Heart right ventricle (tissue), 16 donors: Measurements from ENCODE around the gene NR3C1. TPM values are rescaled to one million over a fixed set of nuclear protein-coding genes. Genes with fewer than 3 reads are reported as not detected.
A peak's percentile ranks its signal among the peaks of the same experiment; 100 is the strongest.

ENCODE experiments used
- ATAC-seq, 8 donors: fragments of 200-7000 bp; cut with Tn5 transposase; one replicate each; pipeline ENCODE4 v1.9.1; 2020; ENCODE audit warnings: mild to moderate bottlenecking in 8 of 8, moderate library complexity in 8 of 8, moderate number of reproducible peaks in 1 of 8
- DNase-seq, 2 donors: peaks; one replicate each; pipeline ENCODE4 v3.0.0-alpha.2; 2020
- H3K27ac ChIP-seq, 10 donors: fragments of 200-600 bp; sonication (generic) in 2 of 10; one replicate each; pipeline versions ENCODE4 v1.5.0 to v1.8.0; 2020 to 2022; ENCODE audit warnings: mild to moderate bottlenecking in 3 of 10
- H3K27me3 ChIP-seq, 7 donors: fragments of 200-600 bp; one replicate each; pipeline ENCODE4 v1.8.0; 2021 to 2022; ENCODE audit warnings: mild to moderate bottlenecking in 2 of 7
- H3K36me3 ChIP-seq, 9 donors: fragments of 200-600 bp; sonication (generic) in 1 of 9; one replicate each; pipeline versions ENCODE4 v1.5.0 to v1.8.0; 2020 to 2022; ENCODE audit warnings: mild to moderate bottlenecking in 2 of 9
- H3K4me1 ChIP-seq, 9 donors: fragments of 200-600 bp; sonication (generic) in 1 of 9; one replicate each; pipeline versions ENCODE4 v1.5.0 to v1.8.0; 2020 to 2022; ENCODE audit warnings: mild to moderate bottlenecking in 4 of 9
- H3K4me3 ChIP-seq, 10 donors: fragments of 200-600 bp; sonication (generic) in 2 of 10; one replicate each; pipeline versions ENCODE4 v1.5.0 to v1.8.0; 2020 to 2022; ENCODE audit warnings: mild to moderate bottlenecking in 7 of 10, moderate library complexity in 2 of 10
- H3K9me3 ChIP-seq, 11 donors: fragments of 200-600 bp in 10 of 11; sonication (generic) in 2 of 11; one replicate each; pipeline versions ENCODE4 v1.5.0 to v1.8.0; 2013 to 2022; ENCODE audit warnings: mild to moderate bottlenecking in 2 of 11, control low read depth in 1 of 11, moderate library complexity in 1 of 11
- WGBS, 2 donors: extraction: QIAGEN DNeasy Blood & Tissue Kit; methylation state at CpG; one replicate each; pipeline ENCODE4 v1.1.7; 2013; ENCODE audit warnings: inconsistent platforms in 1 of 2; 5-methylcytosine and 5-hydroxymethylcytosine counted together
- intact Hi-C, 10 donors: fragments of 100-400 bp; cut with DNase I; formaldehyde crosslinking; loops; one replicate each; pipeline versions ENCODE4 v1.11.1 to v1.14.2; 2022
- polyA plus RNA-seq, 2 donors: library from polyadenylated mRNA; stranded (reverse); fragments of 200-250 nt; gene quantifications; one replicate each; pipeline ENCODE4 v1.2.3, GENCODE V29; 2013
- total RNA-seq, 10 donors: library from RNA; stranded (reverse); fragmentation: NEBNext Ultra II Directional in 3 of 10; extraction: Animal tissue kit (Norgen Biotek cat#: 25700) in 3 of 10; gene quantifications; one replicate each; pipeline versions ENCODE4 v1.2.1 to v1.2.4, GENCODE V29; 2021 to 2023
- TF ChIP-seq, protein P1 (sequence below), 9 donors: fragments of 200-600 bp; sonication (generic) in 2 of 9; IDR thresholded peaks; one replicate each; pipeline versions ENCODE4 v1.5.0 to v1.8.0; 2021 to 2022; ENCODE audit warnings: antibody characterized with exemption in 9 of 9, mild to moderate bottlenecking in 5 of 9, moderate library complexity in 1 of 9
- donor health status: Arrhythmogenic right ventricular cardiomyopathy.
- donor health status: ischemic (EF 13 %, LVEDD 7.1; RV severe dilation, severe dysfunction).
- donor health status: healthy with polysubstance abuse.
- donor health status: DM: no; HTN: yes; CAD: no.
- donor health status: DM: no; HTN: no; CAD: no.
- donor health status: ischemic (EF 25% LVEDD 6.9; RV normal size, moderate dysfunction).
- donor health status: ischemic (EF 25% LVEDD 5.7; RV mildly dilated, moderate dysfunction).
- donor health status: healthy.
- donor health status: DM: yes; HTN: yes; CAD: no.
- donor health status: Ischemic cardiomyopathy.
- donor health status: ischemic (EF 35%, LVEDD 5.7; RV mildly dilated, moderate dysfunction).
- donor health status: nonischemic (EF 11% LVEDD 7.7; RV severe dilation, severe dysfunction).
- donor health status: DM: yes; HTN: yes; CAD: no.
- donor health status: PGD.
- donor health status: ischemic (EF 29% LVEDD 5.4; RV normal size, mild dysfunction).
- donor health status: nonischemic (EF 23%, LVEDD 6.1; RV moderate dilation, normal function).

The NR3C1 gene
- total and polyA plus RNA-seq, 12 donors: 11.0 to 62.3 (median 44.6) TPM

DNA sequence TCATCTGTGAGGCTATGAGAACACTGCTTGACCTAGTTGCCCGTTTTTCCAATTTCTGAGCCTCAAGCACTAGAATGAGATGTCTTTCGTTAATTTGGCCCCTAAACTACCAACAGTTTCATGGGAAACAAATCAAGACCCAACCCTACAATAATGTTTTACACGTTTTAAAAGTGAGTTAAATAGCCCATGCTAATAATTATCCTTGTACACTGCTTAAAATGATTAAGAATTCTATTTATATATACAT lies 2.3 kb upstream of the NR3C1 start:
- Histone ChIP-seq H3K9me3 (no peaks in the 10 kb centered on the region), H3K27ac (peak overlapping the region; percentile 96 to 100 (median 99)), H3K27me3 (no peaks in the 10 kb centered on the region), H3K4me3 (peak overlapping the region; percentile 65 to 97 (median 86)), H3K36me3 (no peaks in the 10 kb centered on the region), H3K4me1 (peaks cover 0 to 19% (median 4%) of the 10 kb centered on the region in 9 donors)
- intact Hi-C loops: loop anchor here (2.0 to 10.0 kb wide), 12 partner anchors 191 to 739 kb away; no protein-coding TSS in a partner anchor
- DNase-seq: no peak
- WGBS, 2 donors: 83 to 90% methylated on average over 3 of the region's 3 CpGs
- ATAC-seq: no peak
- TF ChIP-seq, protein P1, sequence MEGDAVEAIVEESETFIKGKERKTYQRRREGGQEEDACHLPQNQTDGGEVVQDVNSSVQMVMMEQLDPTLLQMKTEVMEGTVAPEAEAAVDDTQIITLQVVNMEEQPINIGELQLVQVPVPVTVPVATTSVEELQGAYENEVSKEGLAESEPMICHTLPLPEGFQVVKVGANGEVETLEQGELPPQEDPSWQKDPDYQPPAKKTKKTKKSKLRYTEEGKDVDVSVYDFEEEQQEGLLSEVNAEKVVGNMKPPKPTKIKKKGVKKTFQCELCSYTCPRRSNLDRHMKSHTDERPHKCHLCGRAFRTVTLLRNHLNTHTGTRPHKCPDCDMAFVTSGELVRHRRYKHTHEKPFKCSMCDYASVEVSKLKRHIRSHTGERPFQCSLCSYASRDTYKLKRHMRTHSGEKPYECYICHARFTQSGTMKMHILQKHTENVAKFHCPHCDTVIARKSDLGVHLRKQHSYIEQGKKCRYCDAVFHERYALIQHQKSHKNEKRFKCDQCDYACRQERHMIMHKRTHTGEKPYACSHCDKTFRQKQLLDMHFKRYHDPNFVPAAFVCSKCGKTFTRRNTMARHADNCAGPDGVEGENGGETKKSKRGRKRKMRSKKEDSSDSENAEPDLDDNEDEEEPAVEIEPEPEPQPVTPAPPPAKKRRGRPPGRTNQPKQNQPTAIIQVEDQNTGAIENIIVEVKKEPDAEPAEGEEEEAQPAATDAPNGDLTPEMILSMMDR (IDR thresholded peaks at IDR 0.05): no peak

DNA sequence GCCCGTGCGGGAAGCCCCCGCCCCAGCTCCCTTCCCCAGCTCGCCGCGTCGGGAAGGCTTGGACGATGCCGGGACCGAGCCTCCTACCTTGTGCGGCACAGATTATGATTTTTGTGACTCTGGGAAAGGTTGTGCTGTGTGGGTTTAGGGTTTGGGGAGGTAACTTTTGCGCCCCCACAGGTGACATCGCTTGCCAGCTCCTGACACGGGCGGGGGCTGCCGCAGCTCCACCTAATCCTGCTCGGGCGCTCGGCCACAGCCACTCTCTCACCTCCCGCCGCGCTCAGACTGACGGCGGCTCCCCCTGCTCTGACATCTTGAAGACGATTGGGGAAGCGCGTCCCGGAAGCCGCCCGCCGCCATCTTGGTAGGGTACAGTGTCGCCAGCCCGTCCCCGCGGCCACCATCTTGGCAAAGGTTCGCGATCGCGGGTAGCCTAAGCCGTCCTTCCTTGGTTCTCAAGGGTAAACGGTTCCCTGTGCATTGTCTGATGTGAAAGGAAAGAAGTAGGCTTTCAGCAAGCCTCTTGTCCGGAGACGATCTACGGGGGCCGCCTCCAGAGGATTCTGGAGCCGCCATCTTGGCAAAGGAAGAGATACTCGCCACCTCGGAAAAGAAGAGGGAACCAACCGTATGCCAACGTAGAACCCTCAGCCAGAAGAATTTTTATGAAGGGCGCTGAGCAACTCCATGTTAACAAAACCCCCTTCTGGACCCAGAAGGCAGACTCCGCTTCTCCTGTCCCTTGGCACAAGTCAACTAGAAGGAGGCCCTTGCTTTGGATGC lies 1.8 kb upstream of the NR3C1 start:
- intact Hi-C loops: loop anchor here (2.0 to 10.0 kb wide), 12 partner anchors 190 to 740 kb away; no protein-coding TSS in a partner anchor
- no peaks in the 10 kb centered on the region for H3K27me3 ChIP-seq
- peak overlapping the region; percentile 65 to 97 (median 86) for H3K4me3 ChIP-seq
- H3K4me1 ChIP-seq: peaks cover 0 to 24% (median 7%) of the 10 kb centered on the region in 9 donors
- TF ChIP-seq, protein P1 (IDR thresholded peaks at IDR 0.05): peak in 2 of 9 donors; percentile 29 to 31
- no peaks in the 10 kb centered on the region for H3K9me3 ChIP-seq
- WGBS, 2 donors: 2 to 3% methylated on average over 52 of the region's 52 CpGs
- DNase-seq (peak; percentile 89 to 91), ATAC-seq (peak; percentile 49 to 81 (median 74))
- H3K36me3 ChIP-seq: peaks cover 0 to 2% (median 0%) of the 10 kb centered on the region in 9 donors
- H3K27ac ChIP-seq: peak overlapping the region; percentile 96 to 100 (median 99)

DNA sequence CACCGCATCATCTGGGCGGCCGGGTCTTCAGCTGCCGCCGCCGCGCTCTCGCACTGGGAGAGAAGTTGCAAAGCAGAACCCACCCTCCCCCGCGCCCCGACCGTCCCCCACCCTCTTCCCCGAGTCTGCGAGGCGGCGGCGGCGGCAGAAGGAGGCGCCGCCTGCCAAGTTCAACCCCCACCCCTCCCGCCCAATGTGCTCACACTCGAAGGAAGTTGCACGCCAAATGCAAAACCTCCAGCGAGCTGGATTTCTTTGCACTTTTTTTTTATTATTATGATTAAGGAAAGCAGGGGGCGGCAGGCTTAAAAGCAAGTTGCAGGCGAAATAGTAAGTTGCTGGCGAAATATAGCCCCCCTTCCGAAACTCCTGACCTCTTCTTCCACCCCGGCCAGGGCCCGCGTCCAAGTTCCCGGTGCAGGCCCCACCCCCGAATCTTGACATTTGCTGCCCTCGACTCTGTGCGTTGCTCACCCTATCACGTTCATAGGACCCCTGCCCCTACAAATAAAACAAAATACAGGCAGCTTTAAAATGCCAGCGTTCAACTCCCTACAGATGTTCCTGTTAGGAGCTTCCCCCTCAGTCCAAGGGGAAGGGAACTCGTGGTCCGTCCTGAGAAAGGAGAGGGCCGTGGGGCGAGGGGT lies 1.1 kb upstream of the NR3C1 start:
- TF ChIP-seq, protein P1 (IDR thresholded peaks at IDR 0.05): no peak
- Histone ChIP-seq H3K27ac (peak overlapping the region; percentile 96 to 100 (median 99)), H3K4me1 (peaks cover 0 to 31% (median 15%) of the 10 kb centered on the region in 9 donors), H3K4me3 (peak overlapping the region; percentile 65 to 97 (median 86)), H3K36me3 (peaks cover 0 to 10% (median 0%) of the 10 kb centered on the region in 9 donors), H3K9me3 (no peaks in the 10 kb centered on the region), H3K27me3 (no peaks in the 10 kb centered on the region)
- ATAC-seq: peak; percentile 52 to 81 (median 68)
- peak; percentile 83 to 87 for DNase-seq
- 0 to 1% methylated on average over 41 of the region's 41 CpGs for WGBS, 2 donors
- intact Hi-C loops: loop anchor here (2.0 to 10.0 kb wide), 26 partner anchors 87 to 740 kb away; no protein-coding TSS in a partner anchor

DNA sequence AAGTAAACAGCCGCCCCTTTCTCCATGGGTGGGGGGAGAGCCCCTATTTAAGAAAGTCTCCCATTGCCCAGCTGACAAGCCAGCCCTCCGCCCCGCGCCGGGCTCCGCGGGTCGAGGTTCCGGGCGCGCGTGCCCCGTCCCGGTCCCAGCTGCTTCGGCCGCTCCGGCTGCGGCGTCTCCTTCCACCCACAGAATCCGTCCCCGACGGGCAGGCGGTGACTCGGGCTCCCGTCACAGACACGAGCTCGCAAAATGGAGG lies 223 bp downstream of the NR3C1 start:
- TF ChIP-seq, protein P1 (IDR thresholded peaks at IDR 0.05): no peak
- peaks cover 0 to 16% (median 0%) of the 10 kb centered on the region in 9 donors for H3K36me3 ChIP-seq
- peak overlapping the region; percentile 65 to 97 (median 88) for H3K4me3 ChIP-seq
- H3K27me3 ChIP-seq: no peaks in the 10 kb centered on the region
- ATAC-seq (peak in 7 of 8 donors; percentile 13 to 59 (median 27)), DNase-seq (no peak)
- 0 to 1% methylated on average over 25 to 27 of the region's 27 CpGs for WGBS, 2 donors
- intact Hi-C loops: loop anchor here (5.0 to 10.0 kb wide), 24 partner anchors 86 to 742 kb away; no protein-coding TSS in a partner anchor
- no peaks in the 10 kb centered on the region for H3K9me3 ChIP-seq
- H3K27ac ChIP-seq: peak overlapping the region; percentile 96 to 100 (median 99)
- H3K4me1 ChIP-seq: peaks cover 0 to 44% (median 22%) of the 10 kb centered on the region in 9 donors
